Activated CD8-positive, alpha-beta T cell treated with anti-CD3 and anti-CD28 coated beads for 36 hours (primary cell): Measurements from ENCODE around the gene P4HB. TPM values are rescaled to one million over a fixed set of nuclear protein-coding genes. Genes with fewer than 3 reads are reported as not detected.

Experiments used
- total RNA-seq, 2 experiments: library from RNA; stranded (reverse); gene quantifications; one replicate each; pipeline ENCODE4 v1.2.3, GENCODE V29; 2021

P4HB gene
- total RNA-seq, 2 experiments from 2014 or later, result 408 to 434 TPM

Other genes starting within 250 kb of the P4HB start
- 10 to 100 TPM; 75.9 to 87.7 TPM for gene NPLOC4, start 223.4 kb downstream of the P4HB start, total RNA-seq
- under 1 TPM; 0.18 to 0.22 TPM for gene TSPAN10, start 223.3 kb downstream of the P4HB start, total RNA-seq
- gene PDE6G, start 204.0 kb downstream of the P4HB start, total RNA-seq, result 10 to 100 TPM in 1 of 2 experiments, 1 to 10 TPM in 1; 8.9 to 11.4 TPM
- 10 to 100 TPM; 50.1 to 52.6 TPM for gene OXLD1, start 193.9 kb downstream of the P4HB start, total RNA-seq
- gene CCDC137, start 193.8 kb downstream of the P4HB start, total RNA-seq, result 10 to 100 TPM; 34.1 to 37.2 TPM
- 10 to 100 TPM; 22.3 to 23.5 TPM for gene ARL16, start 176.7 kb downstream of the P4HB start, total RNA-seq
- gene HGS, start 176.5 kb downstream of the P4HB start, total RNA-seq, result 100 to 1,000 TPM in 1 of 2 experiments, 10 to 100 TPM in 1; 98.9 to 113 TPM
- 100 to 1,000 TPM; 149 to 152 TPM for gene MRPL12, start 157.2 kb downstream of the P4HB start, total RNA-seq
- gene SLC25A10, start 148.3 kb downstream of the P4HB start, total RNA-seq, result 10 to 100 TPM; 29.4 to 30.5 TPM
- gene GCGR, start 56.4 kb downstream of the P4HB start, total RNA-seq, result not detected
- 10 to 100 TPM; 55.1 to 56.5 TPM for gene MCRIP1, start 27.2 kb downstream of the P4HB start, total RNA-seq
- gene PPP1R27, start 25.5 kb downstream of the P4HB start, total RNA-seq, result not detected
- gene ARHGDIA, start 10.8 kb upstream of the P4HB start, total RNA-seq, result 100 to 1,000 TPM; 450 to 470 TPM
- gene ALYREF, start 31.1 kb upstream of the P4HB start, total RNA-seq, result 100 to 1,000 TPM; 241 TPM
- 100 to 1,000 TPM; 122 to 130 TPM for gene ANAPC11, start 31.2 kb upstream of the P4HB start, total RNA-seq
- gene NPB, start 41.7 kb upstream of the P4HB start, total RNA-seq, result under 1 TPM in 1 of 2 experiments, not detected in 1; 0.18 TPM
- 10 to 100 TPM; 20.5 to 22.6 TPM for gene PCYT2, start 50.9 kb upstream of the P4HB start, total RNA-seq
- 10 to 100 TPM; 28.1 to 32.0 TPM for gene SIRT7, start 57.6 kb upstream of the P4HB start, total RNA-seq
- 10 to 100 TPM; 12.4 to 14.1 TPM for gene MAFG, start 67.2 kb upstream of the P4HB start, total RNA-seq
- gene PYCR1, start 76.8 kb upstream of the P4HB start, total RNA-seq, result 100 to 1,000 TPM; 140 to 141 TPM
- not detected for gene MYADML2, start 86.7 kb upstream of the P4HB start, total RNA-seq
- under 1 TPM; 0.41 to 0.49 TPM for gene NOTUM, start 100.7 kb upstream of the P4HB start, total RNA-seq
- gene ASPSCR1, start 117.1 kb upstream of the P4HB start, total RNA-seq, result 10 to 100 TPM; 18.7 to 24.5 TPM
- gene CENPX, start 162.3 kb upstream of the P4HB start, total RNA-seq, result 10 to 100 TPM; 88.7 to 98.1 TPM
- 10 to 100 TPM; 12.9 TPM for gene LRRC45, start 162.8 kb upstream of the P4HB start, total RNA-seq
- gene RAC3, start 171.1 kb upstream of the P4HB start, total RNA-seq, result 1 to 10 TPM; 5.5 to 5.8 TPM
- 100 to 1,000 TPM in 1 of 2 experiments, 10 to 100 TPM in 1; 99.2 to 101 TPM for gene DCXR, start 177.2 kb upstream of the P4HB start, total RNA-seq
- gene RFNG, start 191.3 kb upstream of the P4HB start, total RNA-seq, result 10 to 100 TPM; 14.2 to 15.3 TPM
- 10 to 100 TPM; 82.7 to 88.6 TPM for gene GPS1, start 191.4 kb upstream of the P4HB start, total RNA-seq
- 100 to 1,000 TPM; 139 to 140 TPM for gene DUS1L, start 205.3 kb upstream of the P4HB start, total RNA-seq
- gene FASN, start 237.7 kb upstream of the P4HB start, total RNA-seq, result 100 to 1,000 TPM; 250 to 260 TPM